H1 (cell line): ENCODE data around the gene GREB1L. TPM values are rescaled to one million over a fixed set of nuclear protein-coding genes. Genes with fewer than 3 reads are reported as not detected.

Experiments used
- CTCF ChIA-PET: fragments of 300-600 bp; sonication (Branson Sonifier 250); formaldehyde crosslinking; loops from one replicate; lab custom pipeline; 2021; ENCODE audit not compliant: partially characterized antibody; lab: Charles Lee
- POLR2A ChIA-PET: fragments of 300-600 bp; sonication (Branson Sonifier 250); formaldehyde crosslinking; loops from one replicate; lab custom pipeline; 2021; ENCODE audit warnings: inconsistent platforms; ENCODE audit not compliant: partially characterized antibody; lab: Charles Lee
- DNase-seq, 2 experiments: peaks; one replicate each; pipeline versions ENCODE4 v3.0.0 to v3.0.0-alpha.2; 2010 to 2022; ENCODE audit warnings: low spot score in 2 of 2, low read depth in 1 of 2, mixed read lengths in 1 of 2
- FAIRE-seq: peaks from 2 replicates; lab custom pipeline; 2011; peaks lifted over from hg19 to GRCh38; lab: Jason Lieb, UNC
- H2AFZ ChIP-seq: 2 replicates; pipeline ENCODE4 v1.8.1; 2012; ENCODE audit warnings: low read length, inconsistent platforms
- H2AK5ac ChIP-seq: 2 replicates; pipeline ENCODE4 v1.6.1; 2013; ENCODE audit warnings: low read depth, low read length
- H2BK120ac ChIP-seq: replicated peaks from 2 replicates; pipeline ENCODE3; 2013; ENCODE audit warnings: low read depth, low read length, inconsistent platforms
- H2BK12ac ChIP-seq: 2 replicates; pipeline ENCODE4 v1.6.1; 2013; ENCODE audit warnings: low read depth, low read length
- H2BK15ac ChIP-seq: 2 replicates; pipeline ENCODE4 v1.6.1; 2013; ENCODE audit warnings: low read length
- H2BK20ac ChIP-seq: 2 replicates; pipeline ENCODE4 v1.6.1; 2013; ENCODE audit warnings: low read length
- H2BK5ac ChIP-seq: 2 replicates; pipeline ENCODE4 v1.6.1; 2013; ENCODE audit warnings: low read depth, low read length
- H3K14ac ChIP-seq: 2 replicates; pipeline ENCODE4 v1.6.1; 2013; ENCODE audit warnings: inconsistent platforms; ENCODE audit not compliant: insufficient read length
- H3K18ac ChIP-seq: 2 replicates; pipeline ENCODE4 v1.6.1; 2013; ENCODE audit warnings: low read length; ENCODE audit errors: extremely low read depth
- H3K23ac ChIP-seq: 2 replicates; pipeline ENCODE4 v1.6.1; 2013; ENCODE audit warnings: inconsistent platforms; ENCODE audit not compliant: insufficient read length
- H3K23me2 ChIP-seq: 2 replicates; pipeline ENCODE4 v1.6.1; 2013; ENCODE audit warnings: low read depth, low read length
- H3K27ac ChIP-seq: 2 replicates; pipeline ENCODE4 v1.6.1; 2011; ENCODE audit warnings: low read depth, low read length, inconsistent platforms
- H3K27me3 ChIP-seq, 4 experiments: replicated peaks in 1 of 4; 1 replicate in 1 of 4; 2 replicates in 3 of 4; pipeline versions ENCODE4 v1.6.1 to v1.8.1; 2011 to 2013; ENCODE audit warnings: low read length in 3 of 4, mild to moderate bottlenecking in 3 of 4, inconsistent platforms in 2 of 4, mixed read lengths in 2 of 4, moderate library complexity in 1 of 4; ENCODE audit not compliant: control insufficient read depth in 3 of 4, insufficient read depth in 3 of 4; ENCODE audit errors: extremely low read depth in 1 of 4
- H3K36me3 ChIP-seq, 4 experiments: 2 replicates each; pipeline versions ENCODE4 v1.6.1 to v1.8.1; 2011 to 2013; ENCODE audit warnings: mild to moderate bottlenecking in 4 of 4, low read length in 3 of 4, moderate library complexity in 2 of 4, control low read depth in 1 of 4, inconsistent platforms in 1 of 4; ENCODE audit not compliant: insufficient read depth in 4 of 4, control insufficient read depth in 2 of 4
- H3K4ac ChIP-seq: replicated peaks from 2 replicates; pipeline ENCODE3; 2013; ENCODE audit warnings: low read length, low read depth, mixed read lengths, inconsistent platforms; ENCODE audit not compliant: insufficient read length
- H3K4me1 ChIP-seq, 4 experiments: replicated peaks in 1 of 4; 1 replicate in 1 of 4; 2 replicates in 3 of 4; pipeline versions ENCODE4 v1.6.1 to v1.8.1; 2011 to 2013; ENCODE audit warnings: low read length in 3 of 4, inconsistent platforms in 2 of 4, mixed read lengths in 1 of 4; ENCODE audit not compliant: insufficient read depth in 4 of 4, control insufficient read depth in 3 of 4
- H3K4me2 ChIP-seq, 2 experiments: 2 replicates each; pipeline versions ENCODE4 v1.6.1 to v1.8.1; 2011 to 2013; ENCODE audit warnings: low read depth in 2 of 2, low read length in 2 of 2, control low read depth in 1 of 2, inconsistent platforms in 1 of 2, mild to moderate bottlenecking in 1 of 2; ENCODE audit not compliant: insufficient read depth in 1 of 2
- H3K4me3 ChIP-seq, 4 experiments: fragments of 200-600, 300-600 bp in 1 of 4; sonication (generic), shearing (Covaris generic), sonication (Bioruptor Twin) in 1 of 4; 2 replicates each; pipeline versions ENCODE4 v1.5.1 to v1.8.1; 2011 to 2016; ENCODE audit warnings: low read length in 4 of 4, low read depth in 3 of 4, control low read depth in 2 of 4, inconsistent platforms in 2 of 4, mild to moderate bottlenecking in 2 of 4, mixed read lengths in 1 of 4, moderate library complexity in 1 of 4; ENCODE audit not compliant: insufficient read depth in 2 of 4; ENCODE audit errors: extremely low read depth in 1 of 4
- H3K56ac ChIP-seq: replicated peaks from 2 replicates; pipeline ENCODE3; 2013; ENCODE audit warnings: low read depth, mild to moderate bottlenecking, mixed read lengths, low read length, inconsistent platforms; ENCODE audit not compliant: insufficient read length
- H3K79me1 ChIP-seq: 2 replicates; pipeline ENCODE4 v1.6.1; 2013; ENCODE audit warnings: low read depth, low read length, control low read depth
- H3K79me2 ChIP-seq, 2 experiments: 2 replicates each; pipeline versions ENCODE4 v1.6.1 to v1.8.1; 2012 to 2013; ENCODE audit warnings: low read length in 2 of 2, mild to moderate bottlenecking in 2 of 2, inconsistent platforms in 1 of 2; ENCODE audit not compliant: insufficient read depth in 2 of 2, control insufficient read depth in 1 of 2
- H3K9ac ChIP-seq, 4 experiments: replicated peaks in 1 of 4; 1 replicate in 1 of 4; 2 replicates in 3 of 4; pipeline versions ENCODE4 v1.6.1 to v1.8.1; 2011 to 2013; ENCODE audit warnings: low read depth in 3 of 4, low read length in 3 of 4, control low read depth in 2 of 4, mild to moderate bottlenecking in 2 of 4, moderate library complexity in 2 of 4, inconsistent platforms in 1 of 4; ENCODE audit errors: extremely low read depth in 1 of 4
- H3K9me3 ChIP-seq, 2 experiments: 2 replicates each; pipeline versions ENCODE4 v1.6.1 to v1.8.1; 2012 to 2013; ENCODE audit warnings: mild to moderate bottlenecking in 2 of 2, moderate library complexity in 2 of 2, control low read depth in 1 of 2, inconsistent platforms in 1 of 2, low read depth in 1 of 2, low read length in 1 of 2, mixed read lengths in 1 of 2; ENCODE audit not compliant: insufficient read depth in 2 of 2
- H4K20me1 ChIP-seq, 2 experiments: replicated peaks in 1 of 2; 2 replicates each; pipeline versions ENCODE3 to v1.8.1; 2011 to 2013; ENCODE audit warnings: inconsistent platforms in 2 of 2, low read length in 2 of 2, mild to moderate bottlenecking in 1 of 2; ENCODE audit not compliant: insufficient read depth in 2 of 2, control insufficient read depth in 1 of 2
- H4K5ac ChIP-seq: 2 replicates; pipeline ENCODE4 v1.6.1; 2013; ENCODE audit warnings: low read length, low read depth, mixed read lengths, inconsistent platforms; ENCODE audit not compliant: insufficient read length
- H4K8ac ChIP-seq: 2 replicates; pipeline ENCODE4 v1.8.0; 2013; ENCODE audit warnings: mild to moderate bottlenecking, moderate library complexity, low read length, inconsistent platforms; ENCODE audit not compliant: insufficient read depth; ENCODE audit errors: extremely low read depth
- H4K91ac ChIP-seq: replicated peaks from 2 replicates; pipeline ENCODE3; 2013; ENCODE audit warnings: low read length, mixed read lengths, inconsistent platforms; ENCODE audit not compliant: insufficient read length
- CREB1 ChIP-seq: IDR thresholded peaks from 2 replicates; pipeline ENCODE4 v1.6.1; 2012; ENCODE audit warnings: inconsistent platforms
- EGR1 ChIP-seq: IDR thresholded peaks from 2 replicates; pipeline ENCODE4 v1.6.1; 2011; ENCODE audit warnings: low read depth, low read length, borderline replicate concordance
- EP300 ChIP-seq, 2 experiments: IDR thresholded peaks; 1 replicate in 1 of 2; 2 replicates in 1 of 2; pipeline ENCODE4 v1.6.1; 2011 to 2012; ENCODE audit warnings: low read depth in 2 of 2, low read length in 2 of 2, mild to moderate bottlenecking in 2 of 2, borderline replicate concordance in 1 of 2, inconsistent platforms in 1 of 2, moderate library complexity in 1 of 2
- GABPA ChIP-seq: IDR thresholded peaks from 2 replicates; pipeline ENCODE4 v1.6.1; 2011; ENCODE audit warnings: mild to moderate bottlenecking, low read length, moderate library complexity, borderline replicate concordance; ENCODE audit not compliant: insufficient read depth
- HDAC6 ChIP-seq: IDR thresholded peaks from one replicate; pipeline ENCODE4 v1.7.1; 2012; ENCODE audit warnings: low read depth, mild to moderate bottlenecking, inconsistent platforms, low read length, moderate library complexity
- MAX ChIP-seq: IDR thresholded peaks from 2 replicates; pipeline ENCODE4 v1.6.1; 2012; ENCODE audit warnings: inconsistent platforms
- PHF8 ChIP-seq: fragments of 200-600 bp; sonication (generic); conservative IDR thresholded peaks from 2 replicates; pipeline ENCODE4 v1.7.1; 2012; ENCODE audit warnings: low read depth, mild to moderate bottlenecking, inconsistent platforms, low read length, moderate library complexity
- POLR2A ChIP-seq, 2 experiments: IDR thresholded peaks; 1 replicate in 1 of 2; 2 replicates in 1 of 2; pipeline ENCODE4 v1.6.1; 2011; ENCODE audit warnings: low read depth in 2 of 2, low read length in 2 of 2, mild to moderate bottlenecking in 2 of 2; ENCODE audit errors: control extremely low read depth in 1 of 2
- SIN3A ChIP-seq, 2 experiments: IDR thresholded peaks in 1 of 2; conservative IDR thresholded peaks in 1 of 2; 2 replicates each; pipeline ENCODE4 v1.6.1; 2011 to 2012; ENCODE audit warnings: low read length in 2 of 2, improper control_type of control experiment in 1 of 2, low read depth in 1 of 2, mild to moderate bottlenecking in 1 of 2
- SP4 ChIP-seq: IDR thresholded peaks from 2 replicates; pipeline ENCODE4 v1.6.1; 2012; ENCODE audit warnings: low read length, inconsistent platforms
- TCF12 ChIP-seq: IDR thresholded peaks from 2 replicates; pipeline ENCODE4 v1.6.1; 2011; ENCODE audit warnings: low read depth, mild to moderate bottlenecking, low read length
- polyA plus RNA-seq, 7 experiments: library from polyadenylated mRNA; depleted of rRNA in 3 of 7; stranded (reverse) in 5 of 7; unstranded in 2 of 7; fragments of >200 nt in 5 of 7; fragments of 200-250 nt in 2 of 7; gene quantifications; 1 replicate in 5 of 7; 2 replicates in 1 of 7; 4 replicates in 1 of 7; pipeline versions ENCODE4 v1.2.1 to v1.2.3, GENCODE V29; 2011 to 2013; ENCODE audit warnings: missing spikeins in 2 of 7, mixed read lengths in 2 of 7
- total RNA-seq: library from RNA; stranded (reverse); fragmentation: NEBNext Ultra II Directional; extraction: Animal tissue kit (Norgen Biotek cat#: 25700); gene quantifications from 2 replicates; pipeline ENCODE4 v1.2.1, GENCODE V29; 2021

The GREB1L gene
- total and polyA plus RNA-seq, 2 of the 8 experiments (the other 6 are each of a cell fraction or from before 2014, with no cell fraction given), result 0.34 to 1.6 TPM

GRCh38 chr18:21314724-21315123, 72.7 kb downstream of the GREB1L start:
- Histone ChIP-seq H3K27ac (no peak overlapping the region), H3K23me2 (no peaks in the 10 kb centered on the region), H3K9ac (no peak overlapping the region)

More at GRCh38 chr18:21314724-21315123, 72.7 kb downstream of the GREB1L start:
- TF ChIP-seq EGR1 (no peak), PHF8 (no peak), POLR2A (IDR thresholded peaks at IDR 0.05; ENCODE audit: control extremely low read depth in 1 of 2, low read depth in 2 of 2, low read length in 2 of 2) (no peak), SIN3A (conservative IDR thresholded peaks at IDR 0.05 in 1 of 2, IDR thresholded peaks at IDR 0.05 in 1 of 2; ENCODE audit: low read depth in 1 of 2, low read length in 2 of 2) (no peak), CREB1 (no peak), HDAC6 (no peak), MAX (no peak), GABPA (no peak), SP4 (no peak), EP300 (IDR thresholded peaks at IDR 0.05; ENCODE audit: borderline replicate concordance in 1 of 2, low read depth in 2 of 2, low read length in 2 of 2) (no peak), TCF12 (no peak)
- H4K8ac ChIP-seq, result no peak overlapping the region
- H3K14ac ChIP-seq, result no peak overlapping the region
- H2BK5ac ChIP-seq, result no peak overlapping the region
- CTCF ChIA-PET, result interaction anchor here (3.0 kb wide), 1 partner anchor 14 kb away, joined by 8 read pairs; no protein-coding TSS in a partner anchor
- H2AFZ ChIP-seq, result no peak overlapping the region
- no peak overlapping the region for H4K5ac ChIP-seq
- no peak overlapping the region for H3K4me2 ChIP-seq
- FAIRE-seq (no peak), DNase-seq (no peak)
- H2BK20ac ChIP-seq, result no peak overlapping the region
- no peak overlapping the region for H2BK15ac ChIP-seq
- H2AK5ac ChIP-seq, result no peak overlapping the region
- no peak overlapping the region for H3K23ac ChIP-seq
- H2BK120ac ChIP-seq, result no peak overlapping the region
- POLR2A ChIA-PET, result no interaction called here
- H3K4ac ChIP-seq, result no peak overlapping the region
- H3K9me3 ChIP-seq, result no peaks in the 10 kb centered on the region
- no peak overlapping the region for H3K4me3 ChIP-seq
- H2BK12ac ChIP-seq, result no peak overlapping the region
- H3K79me1 ChIP-seq, result no peaks in the 10 kb centered on the region
- H3K79me2 ChIP-seq, result no peaks in the 10 kb centered on the region
- H4K20me1 ChIP-seq, result no peaks in the 10 kb centered on the region
- no peak overlapping the region for H4K91ac ChIP-seq
- H3K4me1 ChIP-seq, result peaks cover 0 to 6% (median under 1%) of the 10 kb centered on the region in 4 experiments; a peak in 3 of 7 replicates
- H3K18ac ChIP-seq, result no peak overlapping the region
- H3K27me3 ChIP-seq, result no peaks in the 10 kb centered on the region
- no peaks in the 10 kb centered on the region for H3K36me3 ChIP-seq
- H3K56ac ChIP-seq, result no peak overlapping the region
